Sigmoid colon (tissue), 4 donors: ENCODE measurements around the gene POLR2H.

Experiments used
- POLR2AphosphoS5 ChIP-seq, 4 donors: sonication (generic); formaldehyde crosslinking; IDR thresholded peaks; one replicate each; pipeline ENCODE4 v1.6.1; 2017; ENCODE audit warnings: antibody characterized with exemption in 4 of 4
- TF ChIP-seq, protein P1 (sequence below), 4 experiments: fragments of 450-650 bp in 3 of 4; fragments of 200-600 bp in 1 of 4; IDR thresholded peaks; one replicate each; pipeline ENCODE4 v1.5.1; 2016 to 2019; ENCODE audit warnings: antibody characterized with exemption in 4 of 4, mild to moderate bottlenecking in 3 of 4, moderate library complexity in 2 of 4

DNA sequence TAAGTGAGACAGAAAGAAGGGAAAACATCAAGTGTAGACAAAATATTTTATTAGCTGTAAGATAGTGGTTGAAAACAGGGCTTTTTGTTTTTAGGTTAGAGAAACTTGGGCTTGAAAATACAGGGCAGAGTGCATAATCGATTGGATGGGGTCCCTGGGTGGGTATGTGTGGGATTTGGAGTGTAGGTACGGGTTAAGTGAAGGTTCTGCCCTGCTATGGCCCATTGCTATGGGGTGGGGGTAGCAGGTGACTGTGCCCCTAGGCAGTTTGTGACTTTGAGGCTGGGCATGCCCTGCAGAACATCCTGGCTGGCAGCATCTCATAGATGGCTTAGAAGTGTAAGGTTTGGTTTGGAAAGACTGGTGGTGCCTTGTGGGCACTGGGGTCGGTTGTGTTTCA lies 27.8 kb upstream of the POLR2H start:
- TF ChIP-seq POLR2AphosphoS5 (IDR thresholded peaks at IDR 0.05): no peak
- TF ChIP-seq, protein P1, sequence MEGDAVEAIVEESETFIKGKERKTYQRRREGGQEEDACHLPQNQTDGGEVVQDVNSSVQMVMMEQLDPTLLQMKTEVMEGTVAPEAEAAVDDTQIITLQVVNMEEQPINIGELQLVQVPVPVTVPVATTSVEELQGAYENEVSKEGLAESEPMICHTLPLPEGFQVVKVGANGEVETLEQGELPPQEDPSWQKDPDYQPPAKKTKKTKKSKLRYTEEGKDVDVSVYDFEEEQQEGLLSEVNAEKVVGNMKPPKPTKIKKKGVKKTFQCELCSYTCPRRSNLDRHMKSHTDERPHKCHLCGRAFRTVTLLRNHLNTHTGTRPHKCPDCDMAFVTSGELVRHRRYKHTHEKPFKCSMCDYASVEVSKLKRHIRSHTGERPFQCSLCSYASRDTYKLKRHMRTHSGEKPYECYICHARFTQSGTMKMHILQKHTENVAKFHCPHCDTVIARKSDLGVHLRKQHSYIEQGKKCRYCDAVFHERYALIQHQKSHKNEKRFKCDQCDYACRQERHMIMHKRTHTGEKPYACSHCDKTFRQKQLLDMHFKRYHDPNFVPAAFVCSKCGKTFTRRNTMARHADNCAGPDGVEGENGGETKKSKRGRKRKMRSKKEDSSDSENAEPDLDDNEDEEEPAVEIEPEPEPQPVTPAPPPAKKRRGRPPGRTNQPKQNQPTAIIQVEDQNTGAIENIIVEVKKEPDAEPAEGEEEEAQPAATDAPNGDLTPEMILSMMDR (IDR thresholded peaks at IDR 0.05): no peak
